GM10266 (cell line): ENCODE measurements around the gene PSORS1C1.
"Not testable (repeated sequence)": the region's sequence is repeated elsewhere in the genome, so short reads cannot be mapped to it uniquely, and the experiment has no call there.

Source experiments
- DNase-seq: peaks from one replicate; pipeline ENCODE4 v3.0.0; 2012; ENCODE audit errors: extremely low spot score
- TF ChIP-seq, protein P1 (sequence below): IDR thresholded peaks from 2 replicates; pipeline ENCODE4 v1.5.1; 2012; ENCODE audit warnings: mild to moderate bottlenecking, low read depth; ENCODE audit not compliant: control insufficient read depth, insufficient read depth; ENCODE audit errors: missing control alignments

PSORS1C1 gene

GRCh38 chr6:31174378-31174777, 59.8 kb downstream of the PSORS1C1 start:
- DNase-seq, result no peak
- TF ChIP-seq, protein P1, sequence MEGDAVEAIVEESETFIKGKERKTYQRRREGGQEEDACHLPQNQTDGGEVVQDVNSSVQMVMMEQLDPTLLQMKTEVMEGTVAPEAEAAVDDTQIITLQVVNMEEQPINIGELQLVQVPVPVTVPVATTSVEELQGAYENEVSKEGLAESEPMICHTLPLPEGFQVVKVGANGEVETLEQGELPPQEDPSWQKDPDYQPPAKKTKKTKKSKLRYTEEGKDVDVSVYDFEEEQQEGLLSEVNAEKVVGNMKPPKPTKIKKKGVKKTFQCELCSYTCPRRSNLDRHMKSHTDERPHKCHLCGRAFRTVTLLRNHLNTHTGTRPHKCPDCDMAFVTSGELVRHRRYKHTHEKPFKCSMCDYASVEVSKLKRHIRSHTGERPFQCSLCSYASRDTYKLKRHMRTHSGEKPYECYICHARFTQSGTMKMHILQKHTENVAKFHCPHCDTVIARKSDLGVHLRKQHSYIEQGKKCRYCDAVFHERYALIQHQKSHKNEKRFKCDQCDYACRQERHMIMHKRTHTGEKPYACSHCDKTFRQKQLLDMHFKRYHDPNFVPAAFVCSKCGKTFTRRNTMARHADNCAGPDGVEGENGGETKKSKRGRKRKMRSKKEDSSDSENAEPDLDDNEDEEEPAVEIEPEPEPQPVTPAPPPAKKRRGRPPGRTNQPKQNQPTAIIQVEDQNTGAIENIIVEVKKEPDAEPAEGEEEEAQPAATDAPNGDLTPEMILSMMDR, result no peak

DNA sequence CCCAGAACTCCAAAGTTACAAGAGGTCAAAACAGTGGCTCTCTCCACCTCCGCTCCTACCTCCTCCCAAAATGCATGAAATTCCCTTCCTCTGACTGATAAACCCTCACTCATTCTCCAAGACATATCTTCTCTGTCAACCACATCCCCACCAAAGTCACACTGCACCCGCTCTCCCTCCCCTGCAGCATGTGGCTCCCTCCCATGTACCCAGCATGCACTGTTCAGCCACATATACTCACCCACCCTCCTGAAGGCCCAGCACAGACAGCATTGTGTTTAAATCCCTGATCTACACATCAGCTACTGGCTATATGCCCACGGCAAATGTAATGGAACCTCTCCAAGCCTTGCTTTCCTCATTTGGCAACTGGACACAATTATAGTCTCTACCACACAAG, 61.4 kb downstream of the PSORS1C1 start:
- TF ChIP-seq, protein P1, result no peak
- DNase-seq, result no peak

GRCh38 chr6:31178143-31179041, 63.8 kb downstream of the PSORS1C1 start:
- TF ChIP-seq, protein P1, result no peak
- DNase-seq, result no peak

DNA sequence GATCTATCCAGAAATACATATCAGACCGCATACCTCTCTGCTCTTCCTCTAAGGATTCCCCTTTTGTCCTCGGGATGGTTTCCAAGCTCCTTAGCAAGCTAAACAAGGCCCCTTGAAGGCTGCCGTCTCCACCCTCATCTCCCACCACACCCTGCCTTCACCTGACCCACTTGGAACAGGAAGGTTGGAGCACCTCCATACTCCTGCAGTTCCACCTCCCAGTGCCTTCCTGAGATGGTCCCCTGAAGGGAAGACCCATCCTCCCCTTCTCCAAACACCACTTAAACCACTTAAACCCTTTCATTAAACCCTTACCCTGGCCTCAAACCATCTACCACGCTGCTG, 64.4 kb downstream of the PSORS1C1 start:
- DNase-seq, result no peak
- TF ChIP-seq, protein P1, result no peak

- no peak for DNase-seq
- TF ChIP-seq, protein P1, result no peak
Observed at GRCh38 chr6:31179896-31180295, 65.3 kb downstream of the PSORS1C1 start.

DNA sequence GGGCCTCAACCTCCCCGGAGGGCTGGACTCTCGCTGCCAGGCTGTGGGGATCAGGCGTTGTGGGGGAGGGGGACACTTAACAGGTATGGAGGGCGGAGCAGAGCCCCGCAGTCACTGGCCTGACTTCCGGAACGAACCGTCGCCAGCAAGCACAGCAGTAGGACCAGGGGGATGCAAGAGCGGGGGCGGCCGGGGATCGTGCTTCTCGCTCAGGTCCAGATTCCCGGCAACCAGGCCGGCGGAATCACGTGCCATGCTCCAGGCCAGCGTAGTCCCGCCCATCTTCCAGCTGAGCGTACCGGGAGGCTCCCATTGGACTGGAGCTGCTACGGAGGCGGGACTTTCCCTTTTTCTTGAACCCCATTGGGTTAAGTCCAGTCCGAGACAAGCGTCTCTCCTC, 65.9 kb downstream of the PSORS1C1 start:
- TF ChIP-seq, protein P1, result no peak

DNA sequence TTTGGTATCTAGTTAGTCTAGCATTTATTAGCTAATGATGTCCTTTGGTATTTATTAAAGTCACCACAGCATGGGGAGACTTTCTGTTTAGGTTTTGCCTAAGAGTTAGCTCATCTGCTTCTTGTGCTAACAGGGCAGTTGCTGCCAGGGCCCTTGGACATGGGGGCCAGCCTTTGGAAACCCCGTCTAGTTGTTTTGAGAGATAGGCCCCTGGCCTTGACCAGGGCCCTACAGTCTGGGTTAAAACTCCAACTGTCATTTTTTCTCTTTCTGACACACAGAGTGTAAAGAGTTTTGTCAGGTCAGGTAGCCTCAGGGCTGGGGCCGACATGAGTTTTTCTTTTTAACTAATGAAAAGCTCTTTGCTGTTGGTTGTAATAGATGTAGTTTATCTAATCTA, 68.7 kb downstream of the PSORS1C1 start:
- DNase-seq, result not testable (repeated sequence)

More for the DNA sequence above, 65.9 kb downstream of the PSORS1C1 start:
- DNase-seq, result no peak

GRCh38 chr6:31183859-31184258, 69.3 kb downstream of the PSORS1C1 start:
- not testable (repeated sequence) for DNase-seq

DNA sequence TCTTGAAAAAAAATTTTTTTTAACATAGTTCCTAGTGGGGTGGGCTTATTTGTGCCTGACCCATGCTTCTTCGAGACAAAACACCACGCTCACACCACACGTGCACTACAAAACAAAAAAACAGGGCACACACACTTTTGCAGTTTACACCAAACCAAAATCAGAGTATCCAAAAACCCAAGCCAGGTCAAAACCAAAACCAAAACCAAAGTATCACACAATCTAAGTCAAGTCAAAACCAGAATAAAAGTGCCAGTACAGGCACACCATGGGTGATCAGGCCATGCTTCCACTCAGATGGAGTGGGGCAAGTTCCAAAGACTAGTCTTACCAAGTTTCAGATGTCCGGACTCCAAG, 71.1 kb downstream of the PSORS1C1 start:
- not testable (repeated sequence) for DNase-seq
